Activated naive CD8-positive, alpha-beta T cell (primary cell): ENCODE measurements around the gene PKIB.

ENCODE experiments used
- H3K27ac Mint-ChIP-seq: one replicate; pipeline ENCODE4 v1.8.0; 2021; ENCODE audit warnings: mixed read lengths
- H3K27me3 Mint-ChIP-seq: one replicate; pipeline ENCODE4 v1.8.0; 2021; ENCODE audit warnings: mixed read lengths
- H3K36me3 Mint-ChIP-seq: one replicate; pipeline ENCODE4 v1.8.0; 2021; ENCODE audit warnings: mixed read lengths
- H3K4me1 Mint-ChIP-seq: one replicate; pipeline ENCODE4 v1.8.0; 2021; ENCODE audit warnings: low read depth, mixed read lengths
- H3K4me3 Mint-ChIP-seq: one replicate; pipeline ENCODE4 v1.8.0; 2021; ENCODE audit warnings: mild to moderate bottlenecking, mixed read lengths
- H3K9me3 Mint-ChIP-seq: one replicate; pipeline ENCODE4 v1.8.0; 2021; ENCODE audit warnings: low read depth, mixed read lengths

The PKIB gene

GRCh38 chr6:122696853-122697252, 86.6 kb downstream of the PKIB start:
- Mint-ChIP-seq H3K4me3 (no peak overlapping the region), H3K4me1 (no peaks in the 10 kb centered on the region), H3K36me3 (no peaks in the 10 kb centered on the region), H3K9me3 (no peaks in the 10 kb centered on the region), H3K27me3 (peaks cover 4% of the 10 kb centered on the region), H3K27ac (no peak overlapping the region)

- H3K4me1 Mint-ChIP-seq = no peaks in the 10 kb centered on the region
- H3K4me3 Mint-ChIP-seq = no peak overlapping the region
- H3K27ac Mint-ChIP-seq = no peak overlapping the region
- no peaks in the 10 kb centered on the region for H3K36me3 Mint-ChIP-seq
- peaks cover 4% of the 10 kb centered on the region for H3K27me3 Mint-ChIP-seq
- no peaks in the 10 kb centered on the region for H3K9me3 Mint-ChIP-seq
Measured at GRCh38 chr6:122697458-122697857, 87.3 kb downstream of the PKIB start.

DNA sequence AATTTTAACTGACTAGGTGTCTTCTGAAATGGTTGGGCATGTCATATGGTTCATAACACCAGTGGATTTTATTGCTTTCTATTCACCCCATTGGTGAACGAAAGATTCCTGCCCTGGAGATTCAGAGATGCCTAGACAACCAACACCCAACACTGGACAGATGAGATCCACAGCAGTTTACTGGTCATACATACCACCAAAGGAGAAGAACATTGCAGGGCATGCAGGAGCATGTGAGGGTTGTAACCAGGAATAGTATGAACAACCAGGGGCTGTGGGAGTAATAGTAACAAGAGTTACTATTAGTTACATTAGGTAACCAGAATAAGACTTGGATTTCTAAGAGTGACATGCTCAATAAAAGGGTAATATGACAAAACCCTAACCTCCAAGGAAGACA, 91.5 kb downstream of the PKIB start:
- Mint-ChIP-seq H3K36me3 (no peaks in the 10 kb centered on the region), H3K9me3 (no peaks in the 10 kb centered on the region), H3K4me3 (no peak overlapping the region), H3K27me3 (peaks cover 2% of the 10 kb centered on the region), H3K27ac (no peak overlapping the region), H3K4me1 (no peaks in the 10 kb centered on the region)

DNA sequence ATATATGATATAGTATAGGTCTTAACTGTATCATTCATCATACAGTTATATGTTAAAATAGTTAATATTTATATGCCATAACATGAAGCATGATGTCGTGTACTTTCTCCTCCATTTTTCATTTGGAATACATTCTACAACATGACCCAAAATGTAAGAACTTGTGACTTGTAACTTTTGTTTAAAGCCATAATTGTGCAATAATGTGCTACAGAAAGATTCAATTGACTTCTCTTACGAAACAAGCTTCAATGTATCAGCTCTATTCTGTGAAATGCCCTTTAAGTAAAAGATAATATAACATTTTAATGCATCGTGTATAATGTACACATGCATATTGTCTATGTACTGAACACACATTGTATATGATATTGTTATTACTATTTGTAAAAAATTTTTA, 92.6 kb downstream of the PKIB start:
- Mint-ChIP-seq H3K4me3 (no peak overlapping the region), H3K27ac (no peak overlapping the region), H3K9me3 (no peaks in the 10 kb centered on the region), H3K4me1 (no peaks in the 10 kb centered on the region), H3K27me3 (peaks cover 2% of the 10 kb centered on the region), H3K36me3 (no peaks in the 10 kb centered on the region)

GRCh38 chr6:122704066-122704465, 93.9 kb downstream of the PKIB start:
- peaks cover 2% of the 10 kb centered on the region for H3K27me3 Mint-ChIP-seq
- no peaks in the 10 kb centered on the region for H3K36me3 Mint-ChIP-seq
- H3K9me3 Mint-ChIP-seq = no peaks in the 10 kb centered on the region
- H3K27ac Mint-ChIP-seq = no peak overlapping the region
- H3K4me1 Mint-ChIP-seq = no peaks in the 10 kb centered on the region
- no peak overlapping the region for H3K4me3 Mint-ChIP-seq

- Mint-ChIP-seq H3K27me3 (peaks cover 2% of the 10 kb centered on the region), H3K27ac (no peak overlapping the region), H3K4me1 (no peaks in the 10 kb centered on the region), H3K36me3 (no peaks in the 10 kb centered on the region), H3K4me3 (no peak overlapping the region), H3K9me3 (no peaks in the 10 kb centered on the region)
Measured at GRCh38 chr6:122709922-122710512, 99.8 kb downstream of the PKIB start.

DNA sequence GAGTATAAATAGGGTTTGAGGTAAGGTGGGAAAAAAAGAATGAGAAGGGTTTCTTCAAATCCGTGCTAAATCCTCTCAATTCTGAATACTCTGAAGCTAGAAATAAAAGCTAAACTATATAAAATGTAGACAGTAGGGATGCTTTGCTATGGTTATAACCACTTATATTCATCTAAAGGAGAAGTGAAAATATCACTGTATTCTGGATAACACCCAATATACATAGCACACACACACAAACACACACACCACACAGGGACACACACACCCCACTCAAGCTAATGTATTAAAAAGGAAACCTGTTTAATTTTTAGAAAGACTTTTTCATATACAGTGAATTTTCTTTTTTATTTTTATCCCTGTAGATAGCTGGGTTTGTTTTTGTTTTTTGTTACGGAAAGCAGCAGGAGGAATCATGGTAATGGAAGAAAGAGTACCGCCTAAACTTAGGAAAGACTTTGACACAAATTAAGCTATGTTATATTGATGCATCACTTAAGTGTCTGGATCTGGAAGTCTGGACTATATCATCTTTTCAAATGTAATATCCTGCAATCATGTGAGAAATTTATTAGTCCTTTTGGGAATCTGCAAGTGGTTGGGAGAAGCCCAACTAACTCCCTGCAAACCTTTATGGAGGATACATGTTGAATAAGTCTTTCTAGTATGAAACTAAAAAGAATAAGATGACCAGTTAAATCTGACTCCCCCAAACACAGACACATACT, 100.9 kb downstream of the PKIB start:
- peaks cover 2% of the 10 kb centered on the region for H3K27me3 Mint-ChIP-seq
- H3K4me3 Mint-ChIP-seq = no peak overlapping the region
- H3K4me1 Mint-ChIP-seq = no peaks in the 10 kb centered on the region
- H3K27ac Mint-ChIP-seq = no peak overlapping the region
- no peaks in the 10 kb centered on the region for H3K9me3 Mint-ChIP-seq
- no peaks in the 10 kb centered on the region for H3K36me3 Mint-ChIP-seq

DNA sequence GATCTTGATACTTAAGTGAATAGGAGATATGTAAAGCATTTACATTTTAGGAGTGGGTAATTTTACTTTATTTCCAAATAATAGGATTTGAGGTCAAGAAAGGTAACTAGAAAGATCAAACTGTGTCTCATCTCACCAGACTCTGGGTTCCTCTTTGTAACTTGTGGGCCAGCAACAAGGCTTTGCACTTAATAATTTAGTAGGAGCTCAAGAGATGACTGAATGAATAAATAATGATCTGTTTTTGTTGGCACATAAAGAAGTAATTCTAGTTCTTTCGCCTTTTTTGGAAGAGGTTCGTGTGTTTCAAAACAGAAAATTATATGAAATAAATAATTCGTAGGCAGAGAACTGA, 101.9 kb downstream of the PKIB start:
- Mint-ChIP-seq H3K36me3 (no peaks in the 10 kb centered on the region), H3K4me1 (no peaks in the 10 kb centered on the region), H3K27ac (no peak overlapping the region), H3K27me3 (no peaks in the 10 kb centered on the region), H3K4me3 (no peak overlapping the region), H3K9me3 (no peaks in the 10 kb centered on the region)

GRCh38 chr6:122712448-122713137, 102.4 kb downstream of the PKIB start:
- no peaks in the 10 kb centered on the region for H3K36me3 Mint-ChIP-seq
- no peak overlapping the region for H3K4me3 Mint-ChIP-seq
- H3K27ac Mint-ChIP-seq = no peak overlapping the region
- no peaks in the 10 kb centered on the region for H3K4me1 Mint-ChIP-seq
- no peaks in the 10 kb centered on the region for H3K9me3 Mint-ChIP-seq
- H3K27me3 Mint-ChIP-seq = no peaks in the 10 kb centered on the region

DNA sequence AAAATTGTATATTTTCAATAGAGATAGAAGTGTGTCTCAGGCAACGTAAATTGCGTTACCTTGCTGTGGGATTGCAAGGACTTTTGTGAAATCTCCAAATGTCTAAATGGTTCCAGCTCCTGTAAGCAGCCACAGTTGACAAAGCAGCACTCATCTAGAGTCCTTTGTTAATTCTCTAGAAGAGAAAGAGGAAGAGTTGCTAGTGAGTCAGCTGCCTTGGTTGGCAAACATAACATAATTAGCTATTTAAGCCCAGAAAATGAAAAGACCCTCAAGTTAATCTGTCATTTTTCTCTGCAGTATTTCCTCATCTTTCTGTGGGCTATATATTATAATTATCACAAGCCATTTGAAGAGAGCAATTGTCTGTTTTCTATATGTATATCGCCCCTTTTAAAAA, 102.9 kb downstream of the PKIB start:
- Mint-ChIP-seq H3K27ac (no peak overlapping the region), H3K9me3 (no peaks in the 10 kb centered on the region), H3K4me3 (no peak overlapping the region)

DNA sequence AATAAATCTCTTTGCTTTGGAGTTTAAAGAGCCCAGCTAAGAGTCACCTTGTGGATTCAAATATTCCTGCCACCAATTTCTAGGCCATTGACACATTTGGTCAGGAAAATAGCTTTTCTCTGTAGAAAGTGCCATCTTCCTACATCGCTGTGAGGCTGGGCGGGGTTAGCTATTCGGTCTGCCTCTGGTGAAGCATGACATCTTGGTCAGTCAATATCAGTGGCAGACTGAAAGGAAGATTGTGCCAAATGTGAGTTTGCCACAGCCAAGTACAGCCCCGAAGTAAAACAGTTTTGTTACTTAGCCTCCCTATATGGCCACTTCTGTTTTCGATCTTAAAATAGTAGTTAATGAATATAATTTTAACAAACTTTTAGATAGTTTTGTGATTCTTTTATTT, 103.9 kb downstream of the PKIB start:
- Mint-ChIP-seq H3K27me3 (no peaks in the 10 kb centered on the region), H3K9me3 (no peaks in the 10 kb centered on the region), H3K4me3 (no peak overlapping the region), H3K27ac (no peak overlapping the region), H3K36me3 (no peaks in the 10 kb centered on the region), H3K4me1 (no peaks in the 10 kb centered on the region)

More for the DNA sequence above, 102.9 kb downstream of the PKIB start:
- H3K4me1 Mint-ChIP-seq = no peaks in the 10 kb centered on the region
- no peaks in the 10 kb centered on the region for H3K27me3 Mint-ChIP-seq
- no peaks in the 10 kb centered on the region for H3K36me3 Mint-ChIP-seq

GRCh38 chr6:122715725-122716124, 105.5 kb downstream of the PKIB start:
- no peak overlapping the region for H3K27ac Mint-ChIP-seq
- H3K4me3 Mint-ChIP-seq = no peak overlapping the region
- H3K36me3 Mint-ChIP-seq = no peaks in the 10 kb centered on the region
- no peaks in the 10 kb centered on the region for H3K4me1 Mint-ChIP-seq
- H3K27me3 Mint-ChIP-seq = peaks cover 3% of the 10 kb centered on the region
- no peaks in the 10 kb centered on the region for H3K9me3 Mint-ChIP-seq

GRCh38 chr6:122717350-122717749, 107.1 kb downstream of the PKIB start:
- Mint-ChIP-seq H3K27ac (no peak overlapping the region), H3K4me1 (no peaks in the 10 kb centered on the region), H3K36me3 (no peaks in the 10 kb centered on the region), H3K9me3 (no peaks in the 10 kb centered on the region), H3K4me3 (no peak overlapping the region), H3K27me3 (peaks cover 3% of the 10 kb centered on the region)

GRCh38 chr6:122718616-122719015, 108.4 kb downstream of the PKIB start:
- H3K4me3 Mint-ChIP-seq = no peak overlapping the region
- no peak overlapping the region for H3K27ac Mint-ChIP-seq
- no peaks in the 10 kb centered on the region for H3K36me3 Mint-ChIP-seq
- peaks cover 3% of the 10 kb centered on the region for H3K27me3 Mint-ChIP-seq
- H3K4me1 Mint-ChIP-seq = no peaks in the 10 kb centered on the region
- no peaks in the 10 kb centered on the region for H3K9me3 Mint-ChIP-seq

- H3K4me1 Mint-ChIP-seq = no peaks in the 10 kb centered on the region
- H3K27me3 Mint-ChIP-seq = peaks cover 3% of the 10 kb centered on the region
- H3K36me3 Mint-ChIP-seq = no peaks in the 10 kb centered on the region
- H3K9me3 Mint-ChIP-seq = no peaks in the 10 kb centered on the region
- no peak overlapping the region for H3K4me3 Mint-ChIP-seq
- no peak overlapping the region for H3K27ac Mint-ChIP-seq
Measured at GRCh38 chr6:122719176-122719575, 109.0 kb downstream of the PKIB start.
